SK-N-SH (cell line): ENCODE results near the gene APOD. TPM values are rescaled to one million over a fixed set of nuclear protein-coding genes. Genes with fewer than 3 reads are reported as not detected.

Experiments used
- CTCF ChIA-PET: fragments of 300-600, 350-600 bp; formaldehyde crosslinking; extraction: SDS; loops from one replicate; lab custom pipeline; 2021; lab: Yijun Ruan, JAX
- POLR2A ChIA-PET: fragments of 350-600 bp; sonication (Branson Sonifier 250); formaldehyde crosslinking; extraction: SDS; loops from one replicate; lab custom pipeline; 2020; ENCODE audit warnings: antibody characterized with exemption, inconsistent platforms; lab: Yijun Ruan, JAX
- DNase-seq: peaks from one replicate; pipeline ENCODE4 v3.0.0; 2012
- H2AFZ ChIP-seq: fragments of 200-600 bp; sonication (generic); 2 replicates; pipeline ENCODE4 v1.8.1; 2016; ENCODE audit warnings: antibody characterized with exemption, mild to moderate bottlenecking, low read depth
- H3F3A ChIP-seq: fragments of 200-600 bp; sonication (generic); replicated peaks from 2 replicates; pipeline ENCODE3; 2016; ENCODE audit warnings: antibody characterized with exemption, mild to moderate bottlenecking; ENCODE audit not compliant: insufficient read depth
- H3K27ac ChIP-seq, 2 experiments: fragments of 200-500 bp in 1 of 2; fragments of 200-600 bp in 1 of 2; sonication (Bioruptor generic) in 1 of 2; sonication (generic), shearing (Covaris generic) in 1 of 2; 2 replicates each; pipeline versions ENCODE4 v1.5.1 to v1.6.1; 2014 to 2016; ENCODE audit warnings: low read depth in 2 of 2, inconsistent platforms in 1 of 2, low read length in 1 of 2, mild to moderate bottlenecking in 1 of 2, mixed read lengths in 1 of 2
- H3K27me3 ChIP-seq: fragments of 200-600 bp; sonication (generic), shearing (Covaris generic); 2 replicates; pipeline ENCODE4 v1.6.1; 2016; ENCODE audit warnings: mixed run types; ENCODE audit not compliant: insufficient read depth
- H3K36me3 ChIP-seq, 2 experiments: fragments of 200-500 bp in 1 of 2; fragments of 200-600 bp in 1 of 2; sonication (Bioruptor generic) in 1 of 2; sonication (generic) in 1 of 2; replicated peaks in 1 of 2; 2 replicates each; pipeline versions ENCODE3 to v1.5.1; 2014 to 2016; ENCODE audit warnings: low read length in 1 of 2, mild to moderate bottlenecking in 1 of 2; ENCODE audit not compliant: insufficient read depth in 2 of 2, control insufficient read depth in 1 of 2
- H3K4me1 ChIP-seq, 2 experiments: fragments of 200-500 bp in 1 of 2; fragments of 200-600 bp in 1 of 2; sonication (Bioruptor generic) in 1 of 2; sonication (generic), shearing (Covaris generic) in 1 of 2; 2 replicates each; pipeline versions ENCODE4 v1.5.1 to v1.6.1; 2014 to 2016; ENCODE audit warnings: low read depth in 1 of 2, low read length in 1 of 2, mixed run types in 1 of 2; ENCODE audit not compliant: insufficient read depth in 2 of 2, control insufficient read depth in 1 of 2
- H3K4me2 ChIP-seq: fragments of 200-600 bp; sonication (generic), shearing (Covaris generic); 2 replicates; pipeline ENCODE4 v1.6.1; 2017; ENCODE audit warnings: mixed run types
- H3K4me3 ChIP-seq, 2 experiments: fragments of 200-500 bp in 1 of 2; fragments of 200-600 bp in 1 of 2; sonication (Bioruptor generic) in 1 of 2; sonication (generic), shearing (Covaris generic) in 1 of 2; 2 replicates each; pipeline versions ENCODE4 v1.5.1 to v1.8.1; 2014 to 2016; ENCODE audit warnings: low read depth in 2 of 2, inconsistent platforms in 1 of 2, low read length in 1 of 2, mild to moderate bottlenecking in 1 of 2, mixed read lengths in 1 of 2, moderate library complexity in 1 of 2
- H3K79me2 ChIP-seq: fragments of 200-600 bp; sonication (generic); 2 replicates; pipeline ENCODE4 v1.8.1; 2017; ENCODE audit warnings: mild to moderate bottlenecking; ENCODE audit not compliant: insufficient read depth
- H3K9ac ChIP-seq: fragments of 200-600 bp; sonication (generic); 2 replicates; pipeline ENCODE4 v1.6.1; 2017; ENCODE audit warnings: mixed run types
- H3K9me2 ChIP-seq: fragments of 200-600 bp; sonication (generic); 2 replicates; pipeline ENCODE4 v1.6.1; 2017; ENCODE audit warnings: mixed run types
- H3K9me3 ChIP-seq: fragments of 200-600 bp; sonication (generic); 2 replicates; pipeline ENCODE4 v1.6.1; 2017; ENCODE audit warnings: mixed run types, mild to moderate bottlenecking, moderate library complexity
- H4K20me1 ChIP-seq: fragments of 200-600 bp; sonication (generic); 2 replicates; pipeline ENCODE4 v1.6.1; 2017; ENCODE audit warnings: mild to moderate bottlenecking, mixed run types; ENCODE audit not compliant: insufficient read depth
- CHD2 ChIP-seq: fragments of 150-350 bp; IDR thresholded peaks from 2 replicates; pipeline ENCODE4 v1.6.1; 2018; ENCODE audit warnings: low read length; ENCODE audit not compliant: partially characterized antibody
- EP300 ChIP-seq, 2 experiments: IDR thresholded peaks; 2 replicates each; pipeline versions ENCODE4 v1.4.0 to v1.6.1; 2012; ENCODE audit warnings: borderline replicate concordance in 1 of 2, low read depth in 1 of 2, low read length in 1 of 2
- EZH2phosphoT487 ChIP-seq: fragments of 200-600 bp; sonication (generic); IDR thresholded peaks from 2 replicates; pipeline ENCODE4 v1.6.1; 2017; ENCODE audit warnings: low read depth, mixed run types, mild to moderate bottlenecking, antibody characterized with exemption, moderate library complexity, borderline replicate concordance
- FOXM1 ChIP-seq: IDR thresholded peaks from 2 replicates; pipeline ENCODE4 v1.4.0; 2012; ENCODE audit warnings: low read depth, mild to moderate bottlenecking
- GABPA ChIP-seq: IDR thresholded peaks from 2 replicates; pipeline ENCODE4 v1.4.0; 2012; ENCODE audit warnings: low read depth, mild to moderate bottlenecking
- GATA2 ChIP-seq: sonication (generic); formaldehyde crosslinking; IDR thresholded peaks from 2 replicates; pipeline ENCODE4 v1.5.0; 2020; ENCODE audit warnings: mild to moderate bottlenecking, missing genetic modification reagents
- JUND ChIP-seq: IDR thresholded peaks from 2 replicates; pipeline ENCODE4 v1.4.0; 2012
- MEF2A ChIP-seq: IDR thresholded peaks from 2 replicates; pipeline ENCODE4 v1.4.0; 2012; ENCODE audit warnings: low read depth, borderline replicate concordance
- NFIC ChIP-seq: IDR thresholded peaks from 2 replicates; pipeline ENCODE4 v1.4.0; 2012; ENCODE audit warnings: borderline replicate concordance
- NRF1 ChIP-seq: IDR thresholded peaks from 2 replicates; pipeline ENCODE4 v1.6.1; 2012; ENCODE audit warnings: low read depth, mild to moderate bottlenecking, low read length
- POLR2AphosphoS5 ChIP-seq: IDR thresholded peaks from 2 replicates; pipeline ENCODE4 v1.6.1; 2012; ENCODE audit warnings: low read depth, low read length
- RCOR1 ChIP-seq: fragments of 150-350 bp; IDR thresholded peaks from 2 replicates; pipeline ENCODE4 v1.6.1; 2017; ENCODE audit warnings: antibody characterized with exemption, low read length
- RFX5 ChIP-seq: IDR thresholded peaks from 2 replicates; pipeline ENCODE4 v1.6.1; 2012; ENCODE audit warnings: mild to moderate bottlenecking, improper control_type of control experiment, low read length
- RXRA ChIP-seq: IDR thresholded peaks from 2 replicates; pipeline ENCODE4 v1.4.0; 2012; ENCODE audit warnings: low read depth, mild to moderate bottlenecking, borderline replicate concordance
- SIN3A ChIP-seq: IDR thresholded peaks from 2 replicates; pipeline ENCODE4 v1.6.1; 2012; ENCODE audit warnings: low read depth, mild to moderate bottlenecking, low read length, moderate library complexity, borderline replicate concordance
- TCF12 ChIP-seq: IDR thresholded peaks from 2 replicates; pipeline ENCODE4 v1.4.0; 2012
- TEAD4 ChIP-seq: IDR thresholded peaks from 2 replicates; pipeline ENCODE4 v1.4.0; 2012; ENCODE audit warnings: mild to moderate bottlenecking, borderline replicate concordance; ENCODE audit not compliant: insufficient read depth
- YY1 ChIP-seq: IDR thresholded peaks from 2 replicates; pipeline ENCODE4 v1.4.0; 2012; ENCODE audit warnings: low read depth, mild to moderate bottlenecking
- WGBS: methylation state at CpG from one replicate; pipeline ENCODE4 v1.1.6; 2017; ENCODE audit warnings: low lambda C conversion rate; 5-methylcytosine and 5-hydroxymethylcytosine counted together
- polyA plus RNA-seq, 3 experiments: library from polyadenylated mRNA; depleted of rRNA; stranded (reverse); fragments of >200 nt; gene quantifications; 2 replicates each; pipeline ENCODE4 v1.2.3, GENCODE V29; 2012
- TF ChIP-seq, protein P1 (sequence below): fragments of 150-350 bp; IDR thresholded peaks from 2 replicates; pipeline ENCODE4 v1.6.1; 2016; ENCODE audit warnings: mild to moderate bottlenecking, low read depth, low read length
- TF ChIP-seq, protein P2 (sequence below): fragments of 200-600 bp; sonication (generic); IDR thresholded peaks from 2 replicates; pipeline ENCODE4 v1.6.1; 2017; ENCODE audit warnings: antibody characterized with exemption, mild to moderate bottlenecking, moderate library complexity

Gene APOD
- polyA plus RNA-seq, 1 of the 3 experiments (the other 2 are of a cell fraction), result 0.05 TPM

DNA sequence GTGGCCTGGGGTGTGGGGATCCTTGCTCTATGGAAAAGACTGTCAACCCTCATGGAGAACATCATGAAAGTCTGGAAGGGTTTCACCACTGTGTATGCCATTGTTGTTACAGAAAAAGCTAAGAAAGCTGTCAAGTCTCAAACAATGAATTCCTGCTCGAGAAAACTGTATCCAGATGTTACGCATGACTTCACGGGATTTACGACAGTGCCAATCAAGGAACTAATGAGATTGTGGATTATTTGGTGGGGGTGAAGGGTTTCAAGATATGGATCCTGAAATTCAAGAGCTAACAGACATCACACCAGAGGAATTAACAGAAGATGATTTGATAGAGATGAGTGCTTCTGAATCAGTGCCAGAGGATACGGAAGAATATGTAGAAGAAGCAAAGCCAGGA lies 48.4 kb downstream of the APOD start:
- peaks cover 0 to 2% of the 10 kb centered on the region in 2 experiments; a peak in 1 of 4 replicates for H3K4me1 ChIP-seq
- no peak overlapping the region for H3K4me3 ChIP-seq
- WGBS, result 94% methylated on average over 5 of the region's 5 CpGs
- POLR2A ChIA-PET, result no interaction called here
- H2AFZ ChIP-seq, result no peak overlapping the region
- TF ChIP-seq, protein P1, sequence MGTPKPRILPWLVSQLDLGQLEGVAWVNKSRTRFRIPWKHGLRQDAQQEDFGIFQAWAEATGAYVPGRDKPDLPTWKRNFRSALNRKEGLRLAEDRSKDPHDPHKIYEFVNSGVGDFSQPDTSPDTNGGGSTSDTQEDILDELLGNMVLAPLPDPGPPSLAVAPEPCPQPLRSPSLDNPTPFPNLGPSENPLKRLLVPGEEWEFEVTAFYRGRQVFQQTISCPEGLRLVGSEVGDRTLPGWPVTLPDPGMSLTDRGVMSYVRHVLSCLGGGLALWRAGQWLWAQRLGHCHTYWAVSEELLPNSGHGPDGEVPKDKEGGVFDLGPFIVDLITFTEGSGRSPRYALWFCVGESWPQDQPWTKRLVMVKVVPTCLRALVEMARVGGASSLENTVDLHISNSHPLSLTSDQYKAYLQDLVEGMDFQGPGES, result no peak
- TF ChIP-seq RXRA (no peak), SIN3A (no peak), EP300 (IDR thresholded peaks at IDR 0.05; ENCODE audit: borderline replicate concordance in 1 of 2, low read depth in 1 of 2, low read length in 1 of 2) (no peak), MEF2A (no peak), FOXM1 (no peak)
- no peak for DNase-seq
- H3K27me3 ChIP-seq, result no peaks in the 10 kb centered on the region
- no peaks in the 10 kb centered on the region for H3K9me3 ChIP-seq
- H3K79me2 ChIP-seq, result peaks cover 82% of the 10 kb centered on the region
- no peak overlapping the region for H3K9ac ChIP-seq
- H4K20me1 ChIP-seq, result peaks cover 35% of the 10 kb centered on the region
- H3K36me3 ChIP-seq, result no peaks in the 10 kb centered on the region
- no peaks in the 10 kb centered on the region for H3F3A ChIP-seq
- no peaks in the 10 kb centered on the region for H3K9me2 ChIP-seq
- H3K4me2 ChIP-seq, result no peak overlapping the region
- CTCF ChIA-PET, result interaction anchor here (0.6 to 1.8 kb wide), 3 partner anchors 13 to 328 kb away, joined by 3 to 7 read pairs (median 6); partner anchors contain the start of gene XXYLT1
- no peak overlapping the region for H3K27ac ChIP-seq

DNA sequence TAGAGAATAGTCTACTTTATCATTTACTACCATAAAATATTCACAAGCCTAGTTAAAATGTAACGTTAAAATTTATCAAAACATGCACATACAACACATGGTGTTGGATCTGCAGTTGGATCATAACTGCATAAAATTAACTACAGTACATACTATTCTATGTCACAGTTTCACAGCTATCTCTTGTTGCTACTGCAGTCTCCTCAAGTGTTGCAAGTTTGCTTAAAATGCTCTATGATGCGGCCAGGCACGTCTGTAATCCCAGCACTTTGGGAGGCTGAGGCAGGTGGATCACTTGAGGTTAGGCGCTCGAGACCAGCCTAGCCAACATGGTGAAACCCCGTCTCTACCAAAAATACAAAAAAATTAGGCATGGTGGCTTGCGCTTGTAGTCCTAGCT lies 50.9 kb downstream of the APOD start:
- WGBS, result 90% methylated on average over 7 of the region's 7 CpGs
- Histone ChIP-seq H3K9me2 (no peaks in the 10 kb centered on the region), H3K27me3 (no peaks in the 10 kb centered on the region), H3F3A (no peaks in the 10 kb centered on the region), H2AFZ (no peak overlapping the region), H3K9ac (no peak overlapping the region), H4K20me1 (peaks cover 20% of the 10 kb centered on the region), H3K4me2 (no peak overlapping the region), H3K27ac (no peak overlapping the region), H3K4me3 (no peak overlapping the region), H3K36me3 (peaks cover 0 to 11% of the 10 kb centered on the region in 2 experiments), H3K9me3 (no peaks in the 10 kb centered on the region), H3K4me1 (no peaks in the 10 kb centered on the region), H3K79me2 (peaks cover 69% of the 10 kb centered on the region)
- CTCF ChIA-PET, result interaction anchor here (0.7 to 2.1 kb wide), 3 partner anchors 9 to 262 kb away, joined by 3 to 7 read pairs (median 3); partner anchors contain the start of gene XXYLT1
- DNase-seq, result no peak
- POLR2A ChIA-PET, result no interaction called here
- no peak for TF ChIP-seq GABPA
- no peak for TF ChIP-seq YY1
- no peak for TF ChIP-seq FOXM1
- no peak for TF ChIP-seq TCF12
- no peak for TF ChIP-seq NRF1
- no peak for TF ChIP-seq GATA2 (CRISPR knock-in tag)
- no peak for TF ChIP-seq RFX5
- TF ChIP-seq TEAD4, result no peak
- no peak for TF ChIP-seq CHD2
- TF ChIP-seq SIN3A, result no peak
- no peak for TF ChIP-seq NFIC
- no peak for TF ChIP-seq POLR2AphosphoS5
- TF ChIP-seq, protein P2, sequence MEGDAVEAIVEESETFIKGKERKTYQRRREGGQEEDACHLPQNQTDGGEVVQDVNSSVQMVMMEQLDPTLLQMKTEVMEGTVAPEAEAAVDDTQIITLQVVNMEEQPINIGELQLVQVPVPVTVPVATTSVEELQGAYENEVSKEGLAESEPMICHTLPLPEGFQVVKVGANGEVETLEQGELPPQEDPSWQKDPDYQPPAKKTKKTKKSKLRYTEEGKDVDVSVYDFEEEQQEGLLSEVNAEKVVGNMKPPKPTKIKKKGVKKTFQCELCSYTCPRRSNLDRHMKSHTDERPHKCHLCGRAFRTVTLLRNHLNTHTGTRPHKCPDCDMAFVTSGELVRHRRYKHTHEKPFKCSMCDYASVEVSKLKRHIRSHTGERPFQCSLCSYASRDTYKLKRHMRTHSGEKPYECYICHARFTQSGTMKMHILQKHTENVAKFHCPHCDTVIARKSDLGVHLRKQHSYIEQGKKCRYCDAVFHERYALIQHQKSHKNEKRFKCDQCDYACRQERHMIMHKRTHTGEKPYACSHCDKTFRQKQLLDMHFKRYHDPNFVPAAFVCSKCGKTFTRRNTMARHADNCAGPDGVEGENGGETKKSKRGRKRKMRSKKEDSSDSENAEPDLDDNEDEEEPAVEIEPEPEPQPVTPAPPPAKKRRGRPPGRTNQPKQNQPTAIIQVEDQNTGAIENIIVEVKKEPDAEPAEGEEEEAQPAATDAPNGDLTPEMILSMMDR, result no peak
- TF ChIP-seq RCOR1, result no peak
- TF ChIP-seq MEF2A, result no peak
- TF ChIP-seq EZH2phosphoT487, result no peak
- no peak for TF ChIP-seq JUND
- TF ChIP-seq, protein P1, result no peak
